GM21717 (cell line): ENCODE data around the gene ZFYVE28.

Source experiments
- ATAC-seq: cut with Tn5 transposase; IDR thresholded peaks from one replicate; pipeline ENCODE4 v1.9.1; 2021; ENCODE audit warnings: mild to moderate bottlenecking, moderate library complexity; ENCODE audit not compliant: unreplicated experiment

The ZFYVE28 gene

GRCh38 chr4:2428496-2429213, 10.2 kb upstream of the ZFYVE28 start:
- no peak for ATAC-seq

- ATAC-seq: no peak
These were observed 9.2 kb upstream of the ZFYVE28 start for GRCh38 chr4:2427383-2428334.

- no peak for ATAC-seq
These were observed 8.3 kb upstream of the ZFYVE28 start for GRCh38 chr4:2426711-2427275.

GRCh38 chr4:2426069-2426397, 7.6 kb upstream of the ZFYVE28 start:
- ATAC-seq: no peak

- no peak for ATAC-seq
These were observed 7.1 kb upstream of the ZFYVE28 start for GRCh38 chr4:2425386-2426068.

- ATAC-seq: no peak
These were observed 6.1 kb upstream of the ZFYVE28 start for GRCh38 chr4:2424581-2424980.

- ATAC-seq: no peak
These were observed 5.2 kb upstream of the ZFYVE28 start for GRCh38 chr4:2423695-2424094.

GRCh38 chr4:2423066-2423465, 4.6 kb upstream of the ZFYVE28 start:
- no peak for ATAC-seq

- ATAC-seq: no peak
These were observed 3.5 kb upstream of the ZFYVE28 start for GRCh38 chr4:2421928-2422327.

GRCh38 chr4:2419814-2420213, 1.4 kb upstream of the ZFYVE28 start:
- ATAC-seq: no peak

GRCh38 chr4:2418650-2419571, 466 bp upstream of the ZFYVE28 start, which contains the start of gene CFAP99:
Gene CFAP99 (plus strand): TSS chr4:2418955.
- ATAC-seq: peak; percentile 85

GRCh38 chr4:2417226-2417764, 1.1 kb downstream of the ZFYVE28 start:
- ATAC-seq: no peak

- no peak for ATAC-seq
These were observed 1.8 kb downstream of the ZFYVE28 start for GRCh38 chr4:2416564-2417225.

- no peak for ATAC-seq
These were observed 2.4 kb downstream of the ZFYVE28 start for GRCh38 chr4:2415881-2416563.

GRCh38 chr4:2415213-2415612, 3.2 kb downstream of the ZFYVE28 start:
- ATAC-seq: no peak

- ATAC-seq: no peak
These were observed 4.4 kb downstream of the ZFYVE28 start for GRCh38 chr4:2413821-2414610.

GRCh38 chr4:2412885-2413716, 5.3 kb downstream of the ZFYVE28 start:
- ATAC-seq: peak; percentile 48
